Esophagus muscularis mucosa (tissue), 4 donors: ENCODE data around the gene TM6SF1. TPM values are rescaled to one million over a fixed set of nuclear protein-coding genes. Genes with fewer than 3 reads are reported as not detected.

Source experiments
- small RNA-seq, 3 donors: library from RNA; depleted of rRNA; stranded (forward); fragments of <200 nt; gene quantifications; one replicate each; pipeline ENCODE3, GENCODE V24; 2016
- total RNA-seq, 4 donors: library from RNA; depleted of rRNA; stranded (reverse); fragments of >200 nt; gene quantifications; one replicate each; pipeline versions ENCODE4 v1.1.0 to v1.2.1, GENCODE V29; 2016

The TM6SF1 gene
- total RNA-seq, 4 donors from 2014 or later: 5.8 to 7.8 (median 6.6) TPM

Small RNA genes lying within 50 kb of the gene (small RNA-seq; reads per million reads assigned to genes)
- gene MIR4515: 0 reads per million in 3 donors

Other genes with a start within 250 kb of the TM6SF1 start
- 10 to 100 TPM; 13.3 to 54.8 (median 25.8) TPM for gene HOMER2, start 154.9 kb upstream of the TM6SF1 start, total RNA-seq
- gene RAMAC, start 121.4 kb upstream of the TM6SF1 start, total RNA-seq: 10 to 100 TPM; 17.2 to 23.2 (median 19.8) TPM
- 10 to 100 TPM in 1 of 4 donors, 1 to 10 TPM in 3; 7.0 to 11.8 (median 9.1) TPM for gene C15orf40, start 96.0 kb upstream of the TM6SF1 start, total RNA-seq
- gene BTBD1, start 40.4 kb upstream of the TM6SF1 start, total RNA-seq: 10 to 100 TPM; 53.2 to 69.6 (median 64.2) TPM
- gene HDGFL3, start 100.2 kb downstream of the TM6SF1 start, total RNA-seq: 10 to 100 TPM; 38.1 to 72.6 (median 47.9) TPM
- under 1 TPM in 3 of 4 donors, not detected in 1; 0.11 to 0.83 (median 0.19) TPM for gene BNC1, start 177.0 kb downstream of the TM6SF1 start, total RNA-seq